Prostate gland (tissue), 2 donors: ENCODE results near the gene SFN. TPM values are rescaled to one million over a fixed set of nuclear protein-coding genes. Genes with fewer than 3 reads are reported as not detected.

Experiments used
- DNase-seq: peaks from one replicate; pipeline ENCODE4 v3.0.0-alpha.2; 2019; ENCODE audit warnings: low spot score
- H3K27ac ChIP-seq, 2 donors: fragments of 200-600 bp; sonication (generic); 2 replicates each; pipeline ENCODE4 v1.5.1; 2017 to 2019
- H3K27me3 ChIP-seq: fragments of 200-600 bp; sonication (generic); replicated peaks from 2 replicates; pipeline ENCODE4 v1.5.1; 2019; ENCODE audit not compliant: insufficient read depth
- H3K36me3 ChIP-seq, 2 donors: fragments of 200-600 bp; sonication (generic); 1 replicate in 1 of 2; 2 replicates in 1 of 2; pipeline versions ENCODE4 v1.5.1 to v1.8.1; 2017 to 2019
- H3K4me1 ChIP-seq: fragments of 200-600 bp; sonication (generic); replicated peaks from 2 replicates; pipeline ENCODE4 v1.5.1; 2019
- H3K4me3 ChIP-seq, 2 donors: fragments of 200-600 bp; sonication (generic); 2 replicates each; pipeline ENCODE4 v1.5.1; 2017 to 2019
- H3K9me3 ChIP-seq: fragments of 200-600 bp; sonication (generic); 2 replicates; pipeline ENCODE4 v1.5.1; 2017
- CTCF ChIP-seq, 4 experiments: fragments of 200-600 bp in 2 of 4; fragments of 450-650 bp in 2 of 4; sonication (generic) in 2 of 4; IDR thresholded peaks; 1 replicate in 3 of 4; 2 replicates in 1 of 4; pipeline ENCODE4 v1.5.1; 2016 to 2019; ENCODE audit warnings: antibody characterized with exemption in 4 of 4, mild to moderate bottlenecking in 2 of 4, moderate library complexity in 2 of 4
- POLR2A ChIP-seq: fragments of 450-650 bp; IDR thresholded peaks from one replicate; pipeline ENCODE4 v1.6.1; 2016; ENCODE audit warnings: antibody characterized with exemption, mild to moderate bottlenecking
- POLR2AphosphoS5 ChIP-seq: sonication (generic); formaldehyde crosslinking; IDR thresholded peaks from one replicate; pipeline ENCODE4 v1.6.1; 2017; ENCODE audit warnings: antibody characterized with exemption
- WGBS: methylation state at CpG from one replicate; pipeline ENCODE4 v1.1.5; 2018; 5-methylcytosine and 5-hydroxymethylcytosine counted together
- intact Hi-C: fragments of 100-400 bp; cut with DNase I; formaldehyde crosslinking; loops from one replicate; pipeline ENCODE4 v1.14.2; 2022
- total RNA-seq, 2 donors: library from RNA; depleted of rRNA; stranded (reverse); fragments of >200 nt; gene quantifications; one replicate each; pipeline ENCODE4 v1.1.0, GENCODE V29; 2016

The SFN gene
- total RNA-seq, 2 donors from 2014 or later = 39.2 to 80.7 TPM

- Histone ChIP-seq H3K4me1 (peaks cover 28% of the 10 kb centered on the region), H3K27ac (peak overlapping the region; percentile 71 to 85)
Measured at GRCh38 chr1:26855636-26856035, 7.3 kb upstream of the SFN start.

GRCh38 chr1:26856181-26856580 is 6.8 kb upstream of the SFN start:
- intact Hi-C loops = no loop called here
- Histone ChIP-seq H3K9me3 (no peaks in the 10 kb centered on the region), H3K36me3 (peaks cover 0 to 7% of the 10 kb centered on the region in 2 donors), H3K4me3 (no peak overlapping the region), H3K4me1 (peaks cover 28% of the 10 kb centered on the region), H3K27me3 (no peaks in the 10 kb centered on the region), H3K27ac (peak overlapping the region; percentile 71 to 85)
- no peak for DNase-seq
- TF ChIP-seq POLR2AphosphoS5 = no peak
- no peak for TF ChIP-seq POLR2A
- TF ChIP-seq CTCF (IDR thresholded peaks at IDR 0.05) = no peak
- 68% methylated on average over 11 of the region's 11 CpGs for WGBS

More at GRCh38 chr1:26855636-26856035, 7.3 kb upstream of the SFN start:
- H3K9me3 ChIP-seq = no peaks in the 10 kb centered on the region
- peaks cover 0 to 12% of the 10 kb centered on the region in 2 donors for H3K36me3 ChIP-seq
- 46% methylated on average over 4 of the region's 4 CpGs for WGBS
- no peak overlapping the region for H3K4me3 ChIP-seq
- intact Hi-C loops = no loop called here
- no peak for DNase-seq
- H3K27me3 ChIP-seq = no peaks in the 10 kb centered on the region
- TF ChIP-seq POLR2A = no peak
- TF ChIP-seq POLR2AphosphoS5 = no peak
- TF ChIP-seq CTCF (IDR thresholded peaks at IDR 0.05) = no peak

GRCh38 chr1:26856604-26857469 is 6.1 kb upstream of the SFN start:
- Histone ChIP-seq H3K9me3 (no peaks in the 10 kb centered on the region), H3K4me3 (no peak overlapping the region), H3K4me1 (peaks cover 28% of the 10 kb centered on the region), H3K36me3 (peaks cover 0 to under 1% of the 10 kb centered on the region in 2 donors), H3K27me3 (no peaks in the 10 kb centered on the region), H3K27ac (peak overlapping the region; percentile 71 to 85)
- TF ChIP-seq POLR2AphosphoS5 (peak; percentile 41), CTCF (IDR thresholded peaks at IDR 0.05) (no peak), POLR2A (peak; percentile 25)
- intact Hi-C loops = no loop called here
- 64% methylated on average over 21 of the region's 21 CpGs for WGBS
- DNase-seq = peak; percentile 64

GRCh38 chr1:26857473-26858060 is 5.4 kb upstream of the SFN start:
- no peak for DNase-seq
- H3K9me3 ChIP-seq = no peaks in the 10 kb centered on the region
- H3K27ac ChIP-seq = peak overlapping the region; percentile 71 to 85
- H3K27me3 ChIP-seq = no peaks in the 10 kb centered on the region
- 50% methylated on average over 8 of the region's 8 CpGs for WGBS
- intact Hi-C loops = no loop called here
- TF ChIP-seq POLR2AphosphoS5 (no peak), CTCF (IDR thresholded peaks at IDR 0.05) (no peak), POLR2A (no peak)
- no peaks in the 10 kb centered on the region for H3K36me3 ChIP-seq
- H3K4me3 ChIP-seq = no peak overlapping the region
- peaks cover 28% of the 10 kb centered on the region for H3K4me1 ChIP-seq
